Uterus (tissue), 2 donors: ENCODE data around the gene BRS3.

Source experiments
- CTCF ChIP-seq, 4 experiments: fragments of 200-600 bp in 2 of 4; fragments of 450-650 bp in 2 of 4; sonication (generic) in 2 of 4; IDR thresholded peaks; one replicate each; pipeline ENCODE4 v1.5.1; 2016 to 2019; ENCODE audit warnings: antibody characterized with exemption in 4 of 4, mild to moderate bottlenecking in 2 of 4, moderate library complexity in 1 of 4
- POLR2A ChIP-seq, 2 donors: fragments of 450-650 bp; IDR thresholded peaks; one replicate each; pipeline ENCODE4 v1.6.1; 2016; ENCODE audit warnings: antibody characterized with exemption in 2 of 2, mild to moderate bottlenecking in 1 of 2, moderate library complexity in 1 of 2

- no peak for TF ChIP-seq POLR2A (IDR thresholded peaks at IDR 0.05)
- no peak for TF ChIP-seq CTCF (IDR thresholded peaks at IDR 0.05)
Observed at GRCh38 chrX:136495043-136495442, 7.3 kb downstream of the BRS3 start.
